GM12878 (cell line): Measurements from ENCODE around the gene TSSK2. TPM values are rescaled to one million over a fixed set of nuclear protein-coding genes. Genes with fewer than 3 reads are reported as not detected.
A peak's percentile ranks its signal among the peaks of the same experiment; 100 is the strongest.

ENCODE experiments used
- ATF7 ChIP-seq: fragments of 450-650 bp; IDR thresholded peaks from 2 replicates; pipeline ENCODE4 v1.6.1; 2016; ENCODE audit warnings: low read depth, mild to moderate bottlenecking
- BACH1 ChIP-seq: fragments of 450-650 bp; IDR thresholded peaks from 2 replicates; pipeline ENCODE4 v1.6.1; 2017; ENCODE audit warnings: mild to moderate bottlenecking, borderline replicate concordance
- BHLHE40 ChIP-seq, 2 experiments: fragments of 450-650 bp in 1 of 2; IDR thresholded peaks; 2 replicates each; pipeline ENCODE4 v1.6.1; 2011 to 2017; ENCODE audit warnings: low read depth in 2 of 2, borderline replicate concordance in 1 of 2, improper control_type of control experiment in 1 of 2, low read length in 1 of 2, mild to moderate bottlenecking in 1 of 2
- BMI1 ChIP-seq: fragments of 450-650 bp; IDR thresholded peaks from 2 replicates; pipeline ENCODE4 v1.6.1; 2016; ENCODE audit warnings: mild to moderate bottlenecking, moderate library complexity, borderline replicate concordance
- CHD1 ChIP-seq: IDR thresholded peaks from 2 replicates; pipeline ENCODE4 v1.6.1; 2012; ENCODE audit warnings: low read depth, low read length, improper control_type of control experiment
- KLF5 ChIP-seq: fragments of 450-650 bp; IDR thresholded peaks from 2 replicates; pipeline ENCODE4 v1.6.1; 2014; ENCODE audit warnings: mild to moderate bottlenecking; ENCODE audit not compliant: partially characterized antibody
- MYB ChIP-seq: fragments of 150-350 bp; IDR thresholded peaks from 2 replicates; pipeline ENCODE4 v1.6.1; 2014; ENCODE audit warnings: mild to moderate bottlenecking, low read depth, low read length, borderline replicate concordance
- POU2F2 ChIP-seq: IDR thresholded peaks from 3 replicates; pipeline ENCODE4 v1.6.1; 2011; ENCODE audit warnings: low read depth, mild to moderate bottlenecking, low read length, borderline replicate concordance
- RFX5 ChIP-seq: IDR thresholded peaks from 2 replicates; pipeline ENCODE4 v1.6.1; 2011; ENCODE audit warnings: low read depth, low read length, improper control_type of control experiment
- SPI1 ChIP-seq: IDR thresholded peaks from 2 replicates; pipeline ENCODE4 v1.6.1; 2011; ENCODE audit warnings: low read depth, mild to moderate bottlenecking, low read length, moderate library complexity, borderline replicate concordance; ENCODE audit not compliant: insufficient read depth
- TAF1 ChIP-seq: IDR thresholded peaks from 2 replicates; pipeline ENCODE4 v1.6.1; 2011; ENCODE audit warnings: mild to moderate bottlenecking, low read depth, low read length, borderline replicate concordance
- YBX1 ChIP-seq: fragments of 450-650 bp; IDR thresholded peaks from 2 replicates; pipeline ENCODE4 v1.6.1; 2016; ENCODE audit warnings: antibody characterized with exemption
- ZNF207 ChIP-seq: fragments of 450-650 bp; IDR thresholded peaks from 2 replicates; pipeline ENCODE4 v1.6.1; 2014; ENCODE audit warnings: antibody characterized with exemption, mild to moderate bottlenecking, borderline replicate concordance
- ZNF217 ChIP-seq: fragments of 450-650 bp; IDR thresholded peaks from 2 replicates; pipeline ENCODE4 v1.6.1; 2017; ENCODE audit warnings: antibody characterized with exemption, mild to moderate bottlenecking
- polyA plus RNA-seq, 11 experiments: library from polyadenylated mRNA; depleted of rRNA in 4 of 11; unstranded in 6 of 11; stranded (reverse) in 5 of 11; fragments of >200 nt; fragmentation: Nextera tagmentation in 4 of 11; fragmentation: Illumina TruSeq in 1 of 11; extraction: Ambion mirVana in 4 of 11; extraction: Trizol in 1 of 11; gene quantifications; 1 replicate in 1 of 11; 2 replicates in 10 of 11; pipeline versions ENCODE4 v1.2.1 to v1.2.3, GENCODE V29; 2011 to 2016; ENCODE audit warnings: inconsistent platforms in 2 of 11, missing spikeins in 2 of 11, low read depth in 1 of 11
- total RNA-seq, 4 experiments: library from RNA; depleted of rRNA in 3 of 4; stranded (reverse); fragments of >200 nt in 3 of 4; fragmentation: Illumina TruSeq in 1 of 4; extraction: Trizol in 1 of 4; gene quantifications; 2 replicates each; pipeline versions ENCODE4 v1.2.1 to v1.2.3, GENCODE V29; 2013 to 2021
- TF ChIP-seq, protein P1 (sequence below): fragments of 450-650 bp; IDR thresholded peaks from 2 replicates; pipeline ENCODE4 v1.6.1; 2016; ENCODE audit warnings: mild to moderate bottlenecking
- TF ChIP-seq, protein P2 (sequence below): IDR thresholded peaks from 2 replicates; pipeline ENCODE4 v1.6.1; 2012; ENCODE audit warnings: low read depth, low read length, improper control_type of control experiment
- TF ChIP-seq, protein P3 (sequence below): fragments of 450-650 bp; IDR thresholded peaks from 2 replicates; pipeline ENCODE4 v1.6.1; 2017; ENCODE audit warnings: low read depth, mild to moderate bottlenecking, moderate library complexity
- TF ChIP-seq, protein P4 (sequence below), 3 experiments: IDR thresholded peaks in 2 of 3; conservative IDR thresholded peaks in 1 of 3; 2 replicates each; pipeline ENCODE4 v1.5.1; 2011; ENCODE audit warnings: low read depth in 3 of 3, low read length in 3 of 3, mild to moderate bottlenecking in 3 of 3, control low read depth in 2 of 3, moderate library complexity in 2 of 3, inconsistent platforms in 1 of 3, mixed read lengths in 1 of 3; ENCODE audit not compliant: control insufficient read depth in 2 of 3, insufficient read depth in 1 of 3; ENCODE audit errors: extremely low read depth in 1 of 3

TSSK2 gene
- total and polyA plus RNA-seq, 10 of the 15 experiments (the other 5 are each of a cell fraction or from before 2014, with no cell fraction given): 0.03 to 0.17 TPM; not detected in 8

DNA sequence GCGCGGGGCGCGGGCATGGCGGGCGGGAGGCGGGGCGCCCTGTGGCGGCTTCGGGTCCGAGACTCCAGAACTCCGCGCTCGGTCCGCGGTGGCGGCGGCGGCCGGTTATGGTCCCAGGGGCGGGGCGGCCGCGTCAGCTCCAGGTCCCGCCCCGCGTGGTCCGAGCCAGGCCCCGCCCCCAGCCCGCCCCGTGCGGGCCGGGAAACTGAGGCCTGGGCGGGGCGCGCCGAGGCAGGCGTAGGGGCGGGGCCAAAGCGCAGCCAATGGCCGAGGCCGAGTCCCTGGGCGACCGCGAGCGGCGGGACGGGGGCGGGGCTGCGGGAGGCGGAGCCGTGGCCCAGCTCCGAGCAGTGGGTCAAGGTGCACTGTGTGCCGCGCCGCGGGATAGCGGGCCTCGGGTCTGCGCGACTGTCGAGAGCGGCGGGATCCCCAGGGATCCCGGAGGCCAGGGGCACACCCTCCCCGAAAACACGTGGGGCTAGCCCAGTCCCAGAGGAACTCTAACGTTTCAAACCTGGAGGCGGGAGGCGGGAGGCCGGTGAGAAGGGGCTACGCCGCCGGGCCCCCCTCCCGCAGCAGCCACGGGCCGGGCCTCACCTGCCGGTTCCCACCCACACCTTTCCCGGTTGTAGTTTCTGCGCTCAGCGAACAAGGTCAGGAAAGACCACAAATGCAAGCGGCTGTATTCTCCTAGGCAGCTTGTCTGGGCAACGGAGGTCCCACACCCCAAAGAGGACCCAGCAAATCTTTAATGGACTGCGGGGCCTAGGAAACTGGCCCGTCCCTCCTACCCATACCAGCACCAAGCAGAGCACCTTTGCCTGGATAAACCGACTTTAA, 47.8 kb downstream of the TSSK2 start, which contains the start of gene SLC25A1 (continued):
- TF ChIP-seq BACH1 (no peak), YBX1 (no peak), ZNF217 (no peak), RFX5 (no peak), TAF1 (no peak; the same call in 1 of the 2 replicates), BHLHE40 (IDR thresholded peaks at IDR 0.05; ENCODE audit: borderline replicate concordance in 1 of 2, low read depth in 2 of 2, low read length in 1 of 2) (peak in 1 of 2 experiments; percentile 47; a peak in 1 of 4 replicates), KLF5 (no peak), BMI1 (no peak), MYB (no peak), POU2F2 (no peak), ZNF207 (no peak), CHD1 (no peak), ATF7 (no peak), SPI1 (no peak)
- TF ChIP-seq, protein P1, sequence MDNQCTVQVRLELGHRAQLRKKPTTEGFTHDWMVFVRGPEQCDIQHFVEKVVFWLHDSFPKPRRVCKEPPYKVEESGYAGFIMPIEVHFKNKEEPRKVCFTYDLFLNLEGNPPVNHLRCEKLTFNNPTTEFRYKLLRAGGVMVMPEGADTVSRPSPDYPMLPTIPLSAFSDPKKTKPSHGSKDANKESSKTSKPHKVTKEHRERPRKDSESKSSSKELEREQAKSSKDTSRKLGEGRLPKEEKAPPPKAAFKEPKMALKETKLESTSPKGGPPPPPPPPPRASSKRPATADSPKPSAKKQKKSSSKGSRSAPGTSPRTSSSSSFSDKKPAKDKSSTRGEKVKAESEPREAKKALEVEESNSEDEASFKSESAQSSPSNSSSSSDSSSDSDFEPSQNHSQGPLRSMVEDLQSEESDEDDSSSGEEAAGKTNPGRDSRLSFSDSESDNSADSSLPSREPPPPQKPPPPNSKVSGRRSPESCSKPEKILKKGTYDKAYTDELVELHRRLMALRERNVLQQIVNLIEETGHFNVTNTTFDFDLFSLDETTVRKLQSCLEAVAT: no peak
- TF ChIP-seq, protein P2, sequence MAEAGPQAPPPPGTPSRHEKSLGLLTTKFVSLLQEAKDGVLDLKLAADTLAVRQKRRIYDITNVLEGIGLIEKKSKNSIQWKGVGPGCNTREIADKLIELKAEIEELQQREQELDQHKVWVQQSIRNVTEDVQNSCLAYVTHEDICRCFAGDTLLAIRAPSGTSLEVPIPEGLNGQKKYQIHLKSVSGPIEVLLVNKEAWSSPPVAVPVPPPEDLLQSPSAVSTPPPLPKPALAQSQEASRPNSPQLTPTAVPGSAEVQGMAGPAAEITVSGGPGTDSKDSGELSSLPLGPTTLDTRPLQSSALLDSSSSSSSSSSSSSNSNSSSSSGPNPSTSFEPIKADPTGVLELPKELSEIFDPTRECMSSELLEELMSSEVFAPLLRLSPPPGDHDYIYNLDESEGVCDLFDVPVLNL: no peak
- TF ChIP-seq, protein P3, sequence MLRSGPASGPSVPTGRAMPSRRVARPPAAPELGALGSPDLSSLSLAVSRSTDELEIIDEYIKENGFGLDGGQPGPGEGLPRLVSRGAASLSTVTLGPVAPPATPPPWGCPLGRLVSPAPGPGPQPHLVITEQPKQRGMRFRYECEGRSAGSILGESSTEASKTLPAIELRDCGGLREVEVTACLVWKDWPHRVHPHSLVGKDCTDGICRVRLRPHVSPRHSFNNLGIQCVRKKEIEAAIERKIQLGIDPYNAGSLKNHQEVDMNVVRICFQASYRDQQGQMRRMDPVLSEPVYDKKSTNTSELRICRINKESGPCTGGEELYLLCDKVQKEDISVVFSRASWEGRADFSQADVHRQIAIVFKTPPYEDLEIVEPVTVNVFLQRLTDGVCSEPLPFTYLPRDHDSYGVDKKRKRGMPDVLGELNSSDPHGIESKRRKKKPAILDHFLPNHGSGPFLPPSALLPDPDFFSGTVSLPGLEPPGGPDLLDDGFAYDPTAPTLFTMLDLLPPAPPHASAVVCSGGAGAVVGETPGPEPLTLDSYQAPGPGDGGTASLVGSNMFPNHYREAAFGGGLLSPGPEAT: no peak
- TF ChIP-seq, protein P4, sequence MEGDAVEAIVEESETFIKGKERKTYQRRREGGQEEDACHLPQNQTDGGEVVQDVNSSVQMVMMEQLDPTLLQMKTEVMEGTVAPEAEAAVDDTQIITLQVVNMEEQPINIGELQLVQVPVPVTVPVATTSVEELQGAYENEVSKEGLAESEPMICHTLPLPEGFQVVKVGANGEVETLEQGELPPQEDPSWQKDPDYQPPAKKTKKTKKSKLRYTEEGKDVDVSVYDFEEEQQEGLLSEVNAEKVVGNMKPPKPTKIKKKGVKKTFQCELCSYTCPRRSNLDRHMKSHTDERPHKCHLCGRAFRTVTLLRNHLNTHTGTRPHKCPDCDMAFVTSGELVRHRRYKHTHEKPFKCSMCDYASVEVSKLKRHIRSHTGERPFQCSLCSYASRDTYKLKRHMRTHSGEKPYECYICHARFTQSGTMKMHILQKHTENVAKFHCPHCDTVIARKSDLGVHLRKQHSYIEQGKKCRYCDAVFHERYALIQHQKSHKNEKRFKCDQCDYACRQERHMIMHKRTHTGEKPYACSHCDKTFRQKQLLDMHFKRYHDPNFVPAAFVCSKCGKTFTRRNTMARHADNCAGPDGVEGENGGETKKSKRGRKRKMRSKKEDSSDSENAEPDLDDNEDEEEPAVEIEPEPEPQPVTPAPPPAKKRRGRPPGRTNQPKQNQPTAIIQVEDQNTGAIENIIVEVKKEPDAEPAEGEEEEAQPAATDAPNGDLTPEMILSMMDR (IDR thresholded peaks at IDR 0.05 in 2 of 3, conservative IDR thresholded peaks at IDR 0.05 in 1 of 3; ENCODE audit: control insufficient read depth in 2 of 3, extremely low read depth in 1 of 3, insufficient read depth in 1 of 3, low read depth in 3 of 3, low read length in 3 of 3): no peak
- TF ChIP-seq, all 136 proteins: peak for 11
